Measurements from ENCODE around the gene RBM26.
A peak's percentile ranks its signal among the peaks of the same experiment; 100 is the strongest.

RBM26 gene, protein sequence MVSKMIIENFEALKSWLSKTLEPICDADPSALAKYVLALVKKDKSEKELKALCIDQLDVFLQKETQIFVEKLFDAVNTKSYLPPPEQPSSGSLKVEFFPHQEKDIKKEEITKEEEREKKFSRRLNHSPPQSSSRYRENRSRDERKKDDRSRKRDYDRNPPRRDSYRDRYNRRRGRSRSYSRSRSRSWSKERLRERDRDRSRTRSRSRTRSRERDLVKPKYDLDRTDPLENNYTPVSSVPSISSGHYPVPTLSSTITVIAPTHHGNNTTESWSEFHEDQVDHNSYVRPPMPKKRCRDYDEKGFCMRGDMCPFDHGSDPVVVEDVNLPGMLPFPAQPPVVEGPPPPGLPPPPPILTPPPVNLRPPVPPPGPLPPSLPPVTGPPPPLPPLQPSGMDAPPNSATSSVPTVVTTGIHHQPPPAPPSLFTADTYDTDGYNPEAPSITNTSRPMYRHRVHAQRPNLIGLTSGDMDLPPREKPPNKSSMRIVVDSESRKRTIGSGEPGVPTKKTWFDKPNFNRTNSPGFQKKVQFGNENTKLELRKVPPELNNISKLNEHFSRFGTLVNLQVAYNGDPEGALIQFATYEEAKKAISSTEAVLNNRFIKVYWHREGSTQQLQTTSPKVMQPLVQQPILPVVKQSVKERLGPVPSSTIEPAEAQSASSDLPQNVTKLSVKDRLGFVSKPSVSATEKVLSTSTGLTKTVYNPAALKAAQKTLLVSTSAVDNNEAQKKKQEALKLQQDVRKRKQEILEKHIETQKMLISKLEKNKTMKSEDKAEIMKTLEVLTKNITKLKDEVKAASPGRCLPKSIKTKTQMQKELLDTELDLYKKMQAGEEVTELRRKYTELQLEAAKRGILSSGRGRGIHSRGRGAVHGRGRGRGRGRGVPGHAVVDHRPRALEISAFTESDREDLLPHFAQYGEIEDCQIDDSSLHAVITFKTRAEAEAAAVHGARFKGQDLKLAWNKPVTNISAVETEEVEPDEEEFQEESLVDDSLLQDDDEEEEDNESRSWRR

DNA sequence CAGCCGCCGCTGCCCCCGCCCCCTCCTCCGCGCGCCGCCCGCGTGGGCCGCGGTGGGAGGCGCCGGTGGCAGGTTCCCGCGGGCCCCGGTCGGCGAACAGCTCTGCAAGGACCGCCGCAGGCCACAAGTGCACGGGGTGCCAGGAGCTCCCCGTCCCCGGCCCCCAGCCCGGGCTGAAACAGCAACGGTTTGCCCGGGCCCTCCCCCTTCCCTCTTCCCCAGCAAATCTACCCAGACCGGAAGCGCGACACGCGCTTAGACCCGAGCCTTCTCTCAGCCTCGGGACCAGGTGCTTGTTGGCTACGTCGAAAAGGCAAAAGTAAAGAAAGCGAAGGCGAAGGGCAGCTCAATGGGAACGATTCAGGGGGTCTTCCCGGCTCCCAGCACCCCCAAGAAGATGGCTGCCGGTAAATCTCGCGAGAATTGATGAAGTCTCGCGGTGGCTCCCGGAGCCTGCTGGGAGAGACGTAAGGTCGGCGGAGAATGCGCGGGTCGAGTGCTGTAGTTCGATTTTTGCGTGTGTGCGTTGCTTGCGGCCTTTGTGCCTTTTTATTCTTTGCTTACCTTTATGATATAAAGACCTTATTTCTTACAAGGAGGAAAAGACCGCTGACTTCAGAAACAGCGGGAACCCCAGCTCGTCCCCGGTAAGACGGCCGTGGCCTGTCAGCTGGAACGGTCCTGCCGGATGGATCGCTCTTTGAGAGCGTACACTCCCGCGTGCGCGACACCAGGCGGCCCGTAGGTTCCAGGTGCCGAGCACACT, at the start of gene RBM26:
TSS of gene RBM26 (minus strand) at position 425 of the 766 bp plus-strand sequence. CDS start 481 bp downstream, outside the sequence.
- peak; percentile 91 to 92 for DNase-seq

GRCh38 chr13:79455331-79455730, 49.3 kb upstream of the RBM26 start:
- DNase-seq = no peak

DNA sequence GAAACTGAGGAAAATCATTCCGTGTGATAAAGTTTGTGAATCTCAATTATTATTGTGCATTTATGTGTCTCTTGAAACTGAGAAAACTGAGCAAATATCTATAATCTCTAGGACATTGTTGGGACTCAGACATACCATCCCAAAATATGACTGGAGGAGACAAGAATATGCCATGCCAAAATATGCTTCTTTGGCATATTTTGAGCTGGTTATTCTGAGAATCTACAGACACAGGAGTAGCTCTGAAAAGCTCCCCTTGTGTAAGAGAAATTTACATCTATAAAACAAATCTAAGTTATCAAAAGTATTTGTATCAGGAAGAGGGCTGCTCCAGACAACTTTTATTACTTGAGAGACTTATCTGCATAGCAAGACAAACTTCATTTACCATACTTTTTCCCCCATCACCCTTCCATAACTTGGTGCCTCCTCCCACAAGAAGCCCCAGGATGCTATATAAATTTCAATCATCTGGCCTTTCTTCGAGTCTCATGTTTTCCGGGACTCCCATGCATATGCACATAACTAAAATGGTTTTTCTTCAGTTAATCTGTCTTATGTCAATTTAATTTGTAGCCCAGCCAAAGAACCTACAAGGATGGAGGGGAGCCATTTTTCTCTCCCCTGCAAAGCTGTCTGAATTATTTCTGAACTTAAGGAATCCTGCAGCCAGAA, 46.3 kb upstream of the RBM26 start:
- DNase-seq = no peak

GRCh38 chr13:79451500-79451962, 45.5 kb upstream of the RBM26 start:
- DNase-seq = peak; percentile 82 to 98

DNA sequence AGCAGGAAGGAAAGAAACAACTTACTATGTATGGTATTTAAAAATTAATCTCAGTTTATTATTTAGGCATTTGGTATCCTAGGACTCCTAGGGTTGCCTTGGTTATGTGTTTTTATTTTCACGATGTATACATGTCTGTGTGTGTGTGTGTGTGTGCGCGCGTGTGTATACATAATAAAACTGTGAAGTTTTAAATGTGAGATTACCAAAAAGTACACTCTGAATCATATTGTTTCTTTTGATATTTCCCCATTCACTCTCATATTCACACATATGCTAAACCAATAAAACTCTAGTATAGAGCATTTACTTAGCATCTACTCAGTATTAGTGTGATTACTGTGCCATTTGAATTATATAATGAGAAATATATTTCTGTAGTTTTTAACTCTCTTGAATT, 44.1 kb upstream of the RBM26 start:
- peak; percentile 2 to 16 for DNase-seq

GRCh38 chr13:79448413-79448812, 42.4 kb upstream of the RBM26 start:
- DNase-seq = no peak

- DNase-seq = no peak
Observed at GRCh38 chr13:79447741-79448140, 41.7 kb upstream of the RBM26 start.

GRCh38 chr13:79447141-79447540, 41.1 kb upstream of the RBM26 start:
- DNase-seq = no peak

- peak; percentile 4 to 8 for DNase-seq
Observed at GRCh38 chr13:79445968-79446645, 40.1 kb upstream of the RBM26 start.

- DNase-seq = no peak
Observed at GRCh38 chr13:79442706-79443105, 36.7 kb upstream of the RBM26 start.

- no peak for DNase-seq
Observed at GRCh38 chr13:79442221-79442620, 36.2 kb upstream of the RBM26 start.

GRCh38 chr13:79440958-79441528, 35.0 kb upstream of the RBM26 start:
- DNase-seq = no peak

DNA sequence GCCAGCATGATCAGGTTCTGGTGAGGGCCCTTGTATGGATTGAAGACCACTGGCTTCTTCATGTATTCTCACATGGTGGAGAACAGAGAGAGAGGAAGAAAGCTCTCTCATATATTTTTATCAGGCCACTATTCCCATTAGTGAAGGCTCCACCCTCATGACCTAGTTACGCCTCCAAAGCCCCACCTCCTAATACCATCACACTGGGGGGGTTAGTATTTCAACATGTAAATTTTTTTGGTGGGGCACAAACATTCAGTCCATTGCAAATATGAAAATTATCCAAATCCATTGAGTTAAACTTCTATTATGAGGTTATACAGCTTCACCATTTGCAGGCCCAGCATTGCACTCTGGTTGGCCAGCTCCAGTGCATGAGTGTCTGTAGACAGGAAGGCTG, 33.2 kb upstream of the RBM26 start:
- DNase-seq = no peak

DNA sequence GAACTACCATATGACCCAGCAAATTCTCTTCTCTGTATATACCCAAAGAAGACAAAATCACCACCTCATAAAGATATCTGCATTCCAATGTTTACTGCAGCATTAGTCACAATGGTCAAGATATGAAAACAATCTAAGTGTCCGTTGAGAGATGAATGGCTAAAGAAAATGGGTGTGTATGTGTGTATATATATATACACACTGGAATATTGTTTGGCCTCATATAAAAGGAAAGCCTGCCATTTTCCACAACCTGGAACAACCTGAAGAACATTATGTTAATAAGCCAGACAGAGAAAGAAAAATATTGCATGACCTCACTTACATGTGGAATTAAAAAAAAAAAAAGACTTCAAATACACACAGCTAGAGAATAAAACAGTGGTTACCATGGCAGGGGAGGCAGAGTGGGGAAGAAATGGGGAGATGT, 29.5 kb upstream of the RBM26 start:
- DNase-seq = no peak

DNA sequence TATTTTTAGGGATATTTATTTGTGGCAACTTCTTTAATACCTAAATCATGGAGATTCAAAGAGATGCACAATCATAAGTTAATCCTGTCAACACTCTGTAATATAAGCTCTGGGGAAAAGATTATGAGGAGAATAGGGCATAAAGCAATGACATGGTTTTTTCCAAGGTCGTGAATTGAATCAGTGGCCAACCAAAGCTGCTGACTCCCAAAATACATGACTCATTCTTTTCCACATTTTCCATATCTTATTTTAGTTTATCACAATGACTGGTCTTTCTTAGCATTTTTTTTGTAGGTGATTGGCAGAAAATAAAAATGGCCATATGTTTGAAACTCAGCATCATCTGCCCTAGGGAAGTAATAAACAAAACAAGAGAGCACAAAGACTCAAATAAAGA, 28.5 kb upstream of the RBM26 start:
- DNase-seq = no peak

GRCh38 chr13:79432992-79433391, 26.9 kb upstream of the RBM26 start:
- DNase-seq = no peak

- DNase-seq = no peak
Observed at GRCh38 chr13:79432086-79432485, 26.0 kb upstream of the RBM26 start.

GRCh38 chr13:79429309-79429708, 23.3 kb upstream of the RBM26 start:
- DNase-seq = no peak

DNA sequence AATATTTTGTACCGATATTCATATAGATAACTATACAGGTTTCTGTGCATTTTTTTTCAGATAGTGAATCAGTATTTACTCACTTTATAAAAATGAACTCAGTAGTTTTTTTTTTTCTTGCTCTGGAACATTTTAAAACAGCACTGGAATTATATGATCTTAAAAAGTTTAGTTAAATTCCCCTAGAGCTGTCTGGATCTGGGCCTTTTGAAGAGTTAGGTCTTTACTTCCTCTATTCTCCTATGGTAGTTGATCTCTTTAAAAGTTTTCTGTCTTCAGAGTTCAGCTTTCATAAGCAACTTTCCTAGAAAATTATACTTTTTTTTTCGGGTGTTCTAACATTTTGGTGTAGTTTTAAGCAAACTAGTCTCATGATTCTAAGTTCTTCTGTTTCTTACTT, 21.8 kb upstream of the RBM26 start:
- DNase-seq = no peak

DNA sequence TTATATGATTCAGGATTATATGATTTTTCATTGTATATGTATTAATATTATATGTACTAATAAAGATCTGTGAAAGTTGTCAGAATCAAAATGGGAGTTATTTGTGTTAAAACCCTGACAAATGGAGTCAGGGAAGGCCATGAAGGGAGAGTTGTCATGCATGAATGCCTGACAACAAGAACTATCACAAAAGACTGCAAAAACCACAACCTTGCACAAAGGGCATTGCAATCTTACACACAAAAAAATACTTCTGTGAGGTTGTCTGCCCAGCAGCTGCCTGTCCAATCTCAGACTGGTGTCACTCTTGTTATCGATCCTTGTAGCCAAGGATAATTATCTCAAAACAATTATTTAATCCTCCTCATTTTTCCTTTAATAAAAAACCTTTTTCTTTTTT, 21.2 kb upstream of the RBM26 start:
- DNase-seq = no peak
